COLO668 (cell line): Measurements from ENCODE around the gene CDC14A.

ENCODE experiments used
- DNase-seq: peaks from one replicate; lab custom pipeline; 2025; ENCODE audit not compliant: unreplicated experiment; lab: John Stamatoyannopoulos, UW

CDC14A gene

GRCh38 chr1:100526894-100527293 is 174.6 kb downstream of the CDC14A start:
- no peak for DNase-seq

GRCh38 chr1:100528871-100529270 is 176.6 kb downstream of the CDC14A start:
- DNase-seq, result no peak

- no peak for DNase-seq
Observed at GRCh38 chr1:100530141-100530540, 177.8 kb downstream of the CDC14A start.

GRCh38 chr1:100530880-100531487 is 178.7 kb downstream of the CDC14A start:
- DNase-seq, result no peak

GRCh38 chr1:100532645-100533044 is 180.3 kb downstream of the CDC14A start:
- DNase-seq, result no peak

GRCh38 chr1:100535264-100535663 is 183.0 kb downstream of the CDC14A start:
- no peak for DNase-seq

- no peak for DNase-seq
Observed at GRCh38 chr1:100536031-100536430, 183.7 kb downstream of the CDC14A start.

GRCh38 chr1:100538913-100539835 is 186.9 kb downstream of the CDC14A start:
- peak; percentile 78 for DNase-seq

GRCh38 chr1:100539836-100540536 is 187.7 kb downstream of the CDC14A start:
- peak; percentile 78 for DNase-seq

GRCh38 chr1:100542285-100542684 is 190.0 kb downstream of the CDC14A start:
- no peak for DNase-seq

GRCh38 chr1:100543640-100544039 is 191.3 kb downstream of the CDC14A start:
- peak; percentile 21 for DNase-seq

- no peak for DNase-seq
Observed at GRCh38 chr1:100544791-100545190, 192.5 kb downstream of the CDC14A start.

- DNase-seq, result no peak
Observed at GRCh38 chr1:100545855-100546254, 193.5 kb downstream of the CDC14A start.

GRCh38 chr1:100552031-100552430 is 199.7 kb downstream of the CDC14A start:
- DNase-seq, result no peak

GRCh38 chr1:100552922-100553321 is 200.6 kb downstream of the CDC14A start:
- DNase-seq, result no peak

- DNase-seq, result no peak
Observed at GRCh38 chr1:100556181-100556580, 203.9 kb downstream of the CDC14A start.

GRCh38 chr1:100556925-100557605 is 204.8 kb downstream of the CDC14A start:
- no peak for DNase-seq

GRCh38 chr1:100557606-100557953 is 205.3 kb downstream of the CDC14A start:
- no peak for DNase-seq

GRCh38 chr1:100565533-100565932 is 213.2 kb downstream of the CDC14A start:
- DNase-seq, result no peak

- DNase-seq, result no peak
Observed at GRCh38 chr1:100565937-100566699, 213.8 kb downstream of the CDC14A start.

GRCh38 chr1:100567062-100567461 is 214.8 kb downstream of the CDC14A start:
- no peak for DNase-seq
